K562 (cell line): ENCODE measurements around the gene CLEC18C. TPM values are rescaled to one million over a fixed set of nuclear protein-coding genes. Genes with fewer than 3 reads are reported as not detected.
"Not testable (repeated sequence)": the region's sequence is repeated elsewhere in the genome, so short reads cannot be mapped to it uniquely, and the experiment has no call there.

Experiments used
- ATAC-seq: fragments of 200-7000 bp; cut with Tn5 transposase; 3 replicates; pipeline ENCODE4 v1.9.1; 2020; ENCODE audit warnings: moderate library complexity
- BruUV-seq: library from RNA; stranded (reverse); fragments of 400-500 nt; replicated peaks from 2 replicates; lab custom pipeline; 2021; lab: Mats Ljungman, UMichigan
- CTCF ChIA-PET: fragments of 300-600 bp; formaldehyde crosslinking; extraction: SDS; loops from one replicate; lab custom pipeline; 2021; ENCODE audit warnings: low intra/inter-chr PET ratio; lab: Yijun Ruan, JAX
- POLR2A ChIA-PET: fragments of 300-600, 350-650 bp; sonication (Branson Sonifier 250); formaldehyde crosslinking; extraction: SDS; loops from one replicate; lab custom pipeline; 2021; ENCODE audit warnings: antibody characterized with exemption, inconsistent platforms; lab: Yijun Ruan, JAX
- DNase-seq, 4 experiments: peaks; one replicate each; pipeline versions ENCODE4 v3.0.0 to v3.0.0-alpha.2; 2011 to 2018; ENCODE audit warnings: low spot score in 3 of 4, mixed read lengths in 3 of 4; ENCODE audit errors: extremely low read depth in 1 of 4
- FAIRE-seq: peaks from 2 replicates; lab custom pipeline; 2011; peaks lifted over from hg19 to GRCh38; lab: Jason Lieb, UNC
- H2AFZ ChIP-seq: 2 replicates; pipeline ENCODE4 v1.6.0; 2011; ENCODE audit warnings: low read depth, low read length, control low read depth, inconsistent platforms
- H3K27ac ChIP-seq: fragments of 200-600 bp; 3 replicates; pipeline ENCODE4 v1.8.0; 2011; ENCODE audit warnings: low read depth, mild to moderate bottlenecking, control low read depth, inconsistent platforms, low read length, moderate library complexity, mixed read lengths; ENCODE audit errors: extremely low read depth
- H3K27me3 ChIP-seq, 2 experiments: fragments of 300-600 bp in 1 of 2; 2 replicates in 1 of 2; 3 replicates in 1 of 2; pipeline versions ENCODE4 v1.6.0 to v1.8.0; 2011; ENCODE audit warnings: inconsistent platforms in 2 of 2, low read length in 2 of 2, mild to moderate bottlenecking in 1 of 2, mixed read lengths in 1 of 2, moderate library complexity in 1 of 2; ENCODE audit not compliant: control insufficient read depth in 2 of 2, insufficient read depth in 2 of 2
- H3K36me3 ChIP-seq: fragments of 300-600 bp; 3 replicates; pipeline ENCODE4 v1.8.0; 2011; ENCODE audit warnings: mild to moderate bottlenecking, low read length, inconsistent platforms; ENCODE audit not compliant: control insufficient read depth, insufficient read depth
- H3K4me1 ChIP-seq, 2 experiments: fragments of 200-600 bp in 1 of 2; replicated peaks in 1 of 2; 2 replicates in 1 of 2; 3 replicates in 1 of 2; pipeline versions ENCODE4 v1.5.1 to v1.8.0; 2011; ENCODE audit warnings: inconsistent platforms in 2 of 2, low read length in 2 of 2, mild to moderate bottlenecking in 1 of 2, mixed read lengths in 1 of 2, moderate library complexity in 1 of 2; ENCODE audit not compliant: control insufficient read depth in 2 of 2, insufficient read depth in 2 of 2
- H3K4me2 ChIP-seq: 2 replicates; pipeline ENCODE4 v1.6.1; 2011; ENCODE audit warnings: low read length, control low read depth, inconsistent platforms, mixed read lengths; ENCODE audit not compliant: insufficient read depth
- H3K4me3 ChIP-seq: fragments of 200-600 bp; sonication (generic), shearing (Covaris generic); 2 replicates; pipeline ENCODE4 v1.5.1; 2016; ENCODE audit warnings: control low read depth, inconsistent platforms
- H3K79me2 ChIP-seq: fragments of 200-600 bp; 3 replicates; pipeline ENCODE4 v1.8.0; 2011; ENCODE audit warnings: low read length, inconsistent platforms; ENCODE audit not compliant: control insufficient read depth, insufficient read depth
- H3K9ac ChIP-seq, 2 experiments: 2 replicates each; pipeline versions ENCODE4 v1.6.0 to v1.6.1; 2011; ENCODE audit warnings: low read depth in 2 of 2, low read length in 2 of 2, control low read depth in 1 of 2, inconsistent platforms in 1 of 2, mild to moderate bottlenecking in 1 of 2, mixed read lengths in 1 of 2; ENCODE audit not compliant: insufficient read depth in 1 of 2
- H3K9me1 ChIP-seq: one replicate; pipeline ENCODE4 v1.6.0; 2011; ENCODE audit warnings: inconsistent platforms, mild to moderate bottlenecking, low read length, moderate library complexity; ENCODE audit not compliant: control insufficient read depth, insufficient read depth
- H3K9me3 ChIP-seq: replicated peaks from 2 replicates; pipeline ENCODE4 v1.5.1; 2011; ENCODE audit warnings: low read depth, low read length, inconsistent platforms; ENCODE audit not compliant: control insufficient read depth, insufficient read depth
- H4K20me1 ChIP-seq: replicated peaks from 2 replicates; pipeline ENCODE4 v1.6.1; 2011; ENCODE audit warnings: low read length, inconsistent platforms, mixed read lengths; ENCODE audit not compliant: control insufficient read depth, insufficient read depth
- NFIC ChIP-seq: fragments of 450-650 bp; IDR thresholded peaks from 2 replicates; pipeline ENCODE4 v1.6.1; 2017; ENCODE audit warnings: mild to moderate bottlenecking, inconsistent platforms
- WGBS: fragments of 100-300 bp; shearing (Covaris generic); methylation state at CpG from one replicate; pipeline ENCODE4 v1.1.6; 2016; ENCODE audit warnings: low coverage, mixed read lengths; ENCODE audit not compliant: insufficient coverage; ENCODE audit errors: missing lambda C conversion rate; 5-methylcytosine and 5-hydroxymethylcytosine counted together
- in situ Hi-C: fragments of 300-500 bp; cut with MboI; formaldehyde crosslinking; loops from 4 replicates; pipeline ENCODE4 v1.15.0; 2018; ENCODE audit warnings: inconsistent platforms, mixed read lengths
- intact Hi-C: fragments of 100-400 bp; cut with micrococcal nuclease; formaldehyde crosslinking; loops from 2 replicates; pipeline ENCODE4 v1.14.2; 2022
- polyA plus RNA-seq, 8 experiments: library from polyadenylated mRNA; depleted of rRNA in 4 of 8; stranded (reverse) in 5 of 8; unstranded in 3 of 8; fragments of >200 nt; fragmentation: Nextera tagmentation in 2 of 8; fragmentation: Illumina TruSeq in 1 of 8; extraction: Ambion mirVana in 2 of 8; extraction: Trizol in 1 of 8; gene quantifications; 2 replicates each; pipeline versions ENCODE4 v1.2.1 to v1.2.3, GENCODE V29; 2011 to 2014; ENCODE audit warnings: inconsistent platforms in 1 of 8, missing spikeins in 1 of 8
- total RNA-seq, 7 experiments: library from RNA; depleted of rRNA in 6 of 7; stranded (reverse); fragments of >200 nt in 6 of 7; fragmentation: Illumina TruSeq in 2 of 7; extraction: Trizol in 2 of 7; gene quantifications; 2 replicates each; pipeline versions ENCODE4 v1.2.1 to v1.2.3, GENCODE V29; 2011 to 2021; ENCODE audit warnings: low replicate concordance in 1 of 7

Gene CLEC18C
- total and polyA plus RNA-seq, 9 of the 15 experiments (the other 6 are each of a cell fraction or from before 2014, with no cell fraction given) = 0.06 to 1.0 (median 0.54) TPM; not detected in 2

GRCh38 chr16:70198666-70199065 is 25.1 kb downstream of the CLEC18C start:
- H3K27ac ChIP-seq, FAIRE-seq, H3K9ac ChIP-seq, H3K9me3 ChIP-seq, H4K20me1 ChIP-seq, H3K27me3 ChIP-seq, intact Hi-C loops, H3K9me1 ChIP-seq, BruUV-seq, H3K4me3 ChIP-seq, POLR2A ChIA-PET, CTCF ChIA-PET, ATAC-seq, H3K79me2 ChIP-seq, H3K4me2 ChIP-seq, H3K4me1 ChIP-seq, H2AFZ ChIP-seq, H3K36me3 ChIP-seq, in situ Hi-C loops: not testable (repeated sequence)
- 35% methylated on average over 3 of the region's 3 CpGs for WGBS
- TF ChIP-seq NFIC = peak; percentile 35; the same call in 1 of the 2 replicates
- peak in 1 of 4 experiments; percentile 2 for DNase-seq

- H3K4me2 ChIP-seq, DNase-seq, FAIRE-seq, H3K36me3 ChIP-seq, H4K20me1 ChIP-seq, H3K9me3 ChIP-seq, BruUV-seq, POLR2A ChIA-PET, H2AFZ ChIP-seq, H3K79me2 ChIP-seq, H3K27me3 ChIP-seq, H3K9ac ChIP-seq, CTCF ChIA-PET, H3K9me1 ChIP-seq, intact Hi-C loops, H3K4me3 ChIP-seq, H3K27ac ChIP-seq, H3K4me1 ChIP-seq, in situ Hi-C loops: not testable (repeated sequence)
- ATAC-seq = peak; percentile 25; the same call in 1 of the 3 replicates
- WGBS = 31% methylated on average over 9 of the region's 9 CpGs
These were observed 25.6 kb downstream of the CLEC18C start for GRCh38 chr16:70199170-70199569.
